ENCODE measurements around the gene KIF18B. TPM values are rescaled to one million over a fixed set of nuclear protein-coding genes. Genes with fewer than 3 reads are reported as not detected.

The KIF18B gene
- total RNA-seq, 2 experiments from 2014 or later, result 0.05 to 0.08 TPM

GRCh38 chr17:44972953-44973352 is 25.4 kb upstream of the KIF18B start:
- ChIA-PET CTCF (no interaction called here), POLR2A (no interaction called here)
- H3K27ac ChIP-seq (ENCODE audit: low read depth in 1 of 2, low read length in 2 of 2), result no peak overlapping the region
- peaks cover 18% of the 10 kb centered on the region for H3K4me1 Mint-ChIP-seq (ENCODE audit: low read depth)
- no peak for ATAC-seq (ENCODE audit: poor library complexity)
- DNase-seq, result no peak
- peaks cover 23 to 33% of the 10 kb centered on the region in 2 experiments for H3K27me3 ChIP-seq (ENCODE audit: control insufficient read depth in 1 of 2, insufficient read depth in 2 of 2, low read length in 2 of 2)
- intact Hi-C loops (cut with DNase I, micrococcal nuclease), result no loop called here
- H3K36me3 Mint-ChIP-seq (ENCODE audit: low read depth), result no peaks in the 10 kb centered on the region
- TF ChIP-seq CTCF (IDR thresholded peaks at IDR 0.05), result no peak
- peaks cover 46% of the 10 kb centered on the region for H3K27me3 Mint-ChIP-seq
- no peaks in the 10 kb centered on the region for H3K36me3 ChIP-seq (ENCODE audit: insufficient read depth, low read length)
- no peaks in the 10 kb centered on the region for H3K9me3 Mint-ChIP-seq
- no peak overlapping the region for H3K4me3 ChIP-seq (ENCODE audit: low read length)
- no peak overlapping the region for H3K4me3 Mint-ChIP-seq
- H3K9me3 ChIP-seq (ENCODE audit: control insufficient read depth in 1 of 2, insufficient read depth in 1 of 2, low read length in 2 of 2), result no peaks in the 10 kb centered on the region
- peaks cover 23% of the 10 kb centered on the region for H3K4me1 ChIP-seq (ENCODE audit: insufficient read depth, low read length)
- no peak overlapping the region for H3K27ac Mint-ChIP-seq

- Mint-ChIP-seq H3K9me3 (no peaks in the 10 kb centered on the region), H3K27ac (no peak overlapping the region), H3K27me3 (peaks cover 44% of the 10 kb centered on the region), H3K36me3 (ENCODE audit: low read depth) (no peaks in the 10 kb centered on the region), H3K4me1 (ENCODE audit: low read depth) (peaks cover 21% of the 10 kb centered on the region), H3K4me3 (peak overlapping the region; percentile 3)
- H3K27ac ChIP-seq (ENCODE audit: low read depth in 1 of 2, low read length in 2 of 2), result no peak overlapping the region
- H3K4me1 ChIP-seq (ENCODE audit: insufficient read depth, low read length), result peaks cover 33% of the 10 kb centered on the region
- POLR2A ChIA-PET, result interaction anchor here (1.0 kb wide), 1 partner anchor 176 kb away, joined by 3 read pairs; the partner anchor contains the start of gene HEXIM1
- no peak for TF ChIP-seq CTCF (IDR thresholded peaks at IDR 0.05)
- H3K9me3 ChIP-seq (ENCODE audit: control insufficient read depth in 1 of 2, insufficient read depth in 1 of 2, low read length in 2 of 2), result peaks cover 0 to 5% of the 10 kb centered on the region in 2 experiments
- peaks cover 29 to 32% of the 10 kb centered on the region in 2 experiments for H3K27me3 ChIP-seq (ENCODE audit: control insufficient read depth in 1 of 2, insufficient read depth in 2 of 2, low read length in 2 of 2)
- no peaks in the 10 kb centered on the region for H3K36me3 ChIP-seq (ENCODE audit: insufficient read depth, low read length)
- no peak overlapping the region for H3K4me3 ChIP-seq (ENCODE audit: low read length)
- CTCF ChIA-PET, result no interaction called here
- ATAC-seq (ENCODE audit: poor library complexity) (peak; percentile 27), DNase-seq (peak in 6 of 14 experiments; percentile 21 to 42 (median 32))
- intact Hi-C loops (cut with DNase I, micrococcal nuclease), result no loop called here
Observed at GRCh38 chr17:44971776-44972483, 24.4 kb upstream of the KIF18B start.

DNA sequence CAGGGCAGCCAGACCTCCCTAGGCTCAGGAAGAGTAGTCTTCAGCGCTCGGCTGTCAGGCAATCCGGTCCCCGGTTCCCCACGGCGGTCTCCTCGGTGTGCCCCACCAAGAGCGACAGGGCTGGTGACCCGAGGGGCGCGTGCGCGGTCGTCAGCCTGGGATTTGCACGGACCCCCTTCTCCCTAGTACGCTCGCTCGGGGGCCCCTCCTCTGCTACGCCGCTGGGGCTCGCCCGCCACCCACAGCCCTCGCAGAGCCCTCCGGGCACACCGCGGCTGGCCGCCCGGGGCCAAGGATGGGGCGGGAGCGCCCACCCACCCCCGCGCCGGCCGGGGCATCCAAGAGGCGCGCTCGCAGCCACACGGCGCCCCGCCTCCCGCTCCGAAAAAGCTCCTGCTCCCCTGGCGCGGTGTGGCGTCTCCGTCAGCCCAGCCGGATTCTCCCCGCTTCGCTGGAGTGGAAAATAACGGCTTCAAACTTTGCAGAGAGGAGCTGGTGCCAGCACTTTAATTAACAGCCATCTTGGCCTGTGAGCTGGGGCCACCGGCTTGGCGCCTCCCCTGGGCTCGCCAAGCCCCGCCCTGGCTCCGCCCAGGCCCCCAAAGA is 22.7 kb upstream of the KIF18B start:
- intact Hi-C loops (cut with DNase I, micrococcal nuclease), result no loop called here
- Mint-ChIP-seq H3K4me1 (ENCODE audit: low read depth) (peaks cover 32% of the 10 kb centered on the region), H3K27me3 (peaks cover 52% of the 10 kb centered on the region), H3K27ac (no peak overlapping the region), H3K4me3 (peak overlapping the region; percentile 83), H3K36me3 (ENCODE audit: low read depth) (no peaks in the 10 kb centered on the region), H3K9me3 (no peaks in the 10 kb centered on the region)
- ATAC-seq (ENCODE audit: poor library complexity) (no peak), DNase-seq (peak in 3 of 14 experiments; percentile 13 to 54 (median 48))
- Histone ChIP-seq H3K27ac (ENCODE audit: low read depth in 1 of 2, low read length in 2 of 2) (no peak overlapping the region), H3K36me3 (ENCODE audit: insufficient read depth, low read length) (no peaks in the 10 kb centered on the region), H3K9me3 (ENCODE audit: control insufficient read depth in 1 of 2, insufficient read depth in 1 of 2, low read length in 2 of 2) (peaks cover 0 to 16% of the 10 kb centered on the region in 2 experiments), H3K4me1 (ENCODE audit: insufficient read depth, low read length) (peaks cover 42% of the 10 kb centered on the region), H3K27me3 (ENCODE audit: control insufficient read depth in 1 of 2, insufficient read depth in 2 of 2, low read length in 2 of 2) (peaks cover 45 to 47% of the 10 kb centered on the region in 2 experiments), H3K4me3 (ENCODE audit: low read length) (peak overlapping the region; percentile 25)
- no peak for TF ChIP-seq CTCF (IDR thresholded peaks at IDR 0.05)
- CTCF ChIA-PET, result interaction anchor here (0.5 to 0.6 kb wide), 2 partner anchors 29 to 65 kb away, joined by 3 read pairs; no protein-coding TSS in a partner anchor
- POLR2A ChIA-PET, result no interaction called here
